ENCODE results near the gene CDC14A.

CDC14A gene

GRCh38 chr1:100352267-100353070 lies at the start of gene CDC14A:
Gene CDC14A, plus strand, starts transcription at chr1:100352506. Its CDS starts 449 bp downstream, at chr1:100352955.
- TF ChIP-seq CTCF (conservative IDR thresholded peaks at IDR 0.05; ENCODE audit: low read depth, low read length), result no peak
- H3K4me3 ChIP-seq (ENCODE audit: low read depth, low read length), result peak within 1 kb of the TSS; percentile 87
- peak; percentile 97 for DNase-seq (ENCODE audit: low read depth)

GRCh38 chr1:100302739-100303138 lies 49.6 kb upstream of the CDC14A start:
- no peak for DNase-seq (ENCODE audit: low read depth)
- no peak overlapping the region for H3K4me3 ChIP-seq (ENCODE audit: low read depth, low read length)
- no peak for TF ChIP-seq CTCF (conservative IDR thresholded peaks at IDR 0.05; ENCODE audit: low read depth, low read length)

- TF ChIP-seq CTCF (conservative IDR thresholded peaks at IDR 0.05; ENCODE audit: low read depth, low read length), result no peak
- no peak for DNase-seq (ENCODE audit: low read depth)
These were observed 48.1 kb upstream of the CDC14A start for GRCh38 chr1:100304227-100304626.

GRCh38 chr1:100304921-100305320 lies 47.4 kb upstream of the CDC14A start:
- no peak for TF ChIP-seq CTCF (conservative IDR thresholded peaks at IDR 0.05; ENCODE audit: low read depth, low read length)
- DNase-seq (ENCODE audit: low read depth), result no peak
- no peak overlapping the region for H3K4me3 ChIP-seq (ENCODE audit: low read depth, low read length)

More at GRCh38 chr1:100304227-100304626, 48.1 kb upstream of the CDC14A start:
- no peak overlapping the region for H3K4me3 ChIP-seq (ENCODE audit: low read depth, low read length)

GRCh38 chr1:100305954-100306353 lies 46.4 kb upstream of the CDC14A start:
- no peak for TF ChIP-seq CTCF (conservative IDR thresholded peaks at IDR 0.05; ENCODE audit: low read depth, low read length)
- no peak for DNase-seq (ENCODE audit: low read depth)

GRCh38 chr1:100306735-100307313 lies 45.5 kb upstream of the CDC14A start:
- no peak for DNase-seq (ENCODE audit: low read depth)
- TF ChIP-seq CTCF (conservative IDR thresholded peaks at IDR 0.05; ENCODE audit: low read depth, low read length), result no peak
- no peak overlapping the region for H3K4me3 ChIP-seq (ENCODE audit: low read depth, low read length)

More at GRCh38 chr1:100305954-100306353, 46.4 kb upstream of the CDC14A start:
- H3K4me3 ChIP-seq (ENCODE audit: low read depth, low read length), result no peak overlapping the region
